Uterus (tissue), 2 donors: ENCODE data around the gene CBLC.

Experiments used
- POLR2A ChIP-seq, 2 donors: fragments of 450-650 bp; IDR thresholded peaks; one replicate each; pipeline ENCODE4 v1.6.1; 2016; ENCODE audit warnings: antibody characterized with exemption in 2 of 2, mild to moderate bottlenecking in 1 of 2, moderate library complexity in 1 of 2
- TF ChIP-seq, protein P1 (sequence below), 4 experiments: fragments of 200-600 bp in 2 of 4; fragments of 450-650 bp in 2 of 4; sonication (generic) in 2 of 4; IDR thresholded peaks; one replicate each; pipeline ENCODE4 v1.5.1; 2016 to 2019; ENCODE audit warnings: antibody characterized with exemption in 4 of 4, mild to moderate bottlenecking in 2 of 4, moderate library complexity in 1 of 4

DNA sequence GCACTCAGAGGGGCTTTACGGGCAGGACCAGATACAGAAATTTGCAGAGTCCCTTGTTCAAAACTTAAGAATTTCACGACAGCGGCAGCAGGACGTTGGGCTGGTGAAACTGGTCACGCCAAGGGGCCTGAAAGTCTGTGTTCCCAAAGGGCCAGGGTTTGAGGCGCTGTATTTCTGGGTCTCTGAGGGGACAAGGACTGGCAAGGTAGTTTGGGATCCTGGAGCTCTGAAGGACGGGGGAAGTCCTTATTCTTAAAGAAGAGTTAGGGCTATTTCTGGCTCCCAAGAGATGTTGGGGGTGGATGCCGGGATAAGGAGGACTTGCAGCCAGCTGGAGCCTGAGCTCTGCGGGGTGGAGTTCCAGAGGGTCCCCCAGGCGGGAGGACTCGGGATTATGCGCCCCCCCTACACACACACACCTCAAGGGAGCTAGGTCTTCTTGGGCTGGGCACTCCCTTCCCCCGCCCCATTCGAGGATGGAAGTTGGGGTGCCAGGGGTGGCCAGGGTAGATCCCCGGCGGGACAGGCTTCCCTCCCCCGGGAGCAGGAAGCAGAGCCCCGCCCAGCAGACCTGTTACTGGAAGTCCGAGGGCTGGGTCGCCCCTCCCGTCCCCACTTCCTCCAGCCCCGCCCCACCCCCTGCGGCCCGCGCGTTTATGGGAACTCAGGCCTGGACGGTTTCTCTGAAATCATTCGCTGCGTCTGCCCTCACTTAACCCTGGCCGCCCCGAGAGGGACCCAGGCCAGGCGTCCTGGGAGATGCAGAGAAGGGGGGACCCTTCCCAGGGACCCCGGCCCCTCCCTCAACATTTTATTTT, 23.5 kb upstream of the CBLC start:
- TF ChIP-seq, protein P1, sequence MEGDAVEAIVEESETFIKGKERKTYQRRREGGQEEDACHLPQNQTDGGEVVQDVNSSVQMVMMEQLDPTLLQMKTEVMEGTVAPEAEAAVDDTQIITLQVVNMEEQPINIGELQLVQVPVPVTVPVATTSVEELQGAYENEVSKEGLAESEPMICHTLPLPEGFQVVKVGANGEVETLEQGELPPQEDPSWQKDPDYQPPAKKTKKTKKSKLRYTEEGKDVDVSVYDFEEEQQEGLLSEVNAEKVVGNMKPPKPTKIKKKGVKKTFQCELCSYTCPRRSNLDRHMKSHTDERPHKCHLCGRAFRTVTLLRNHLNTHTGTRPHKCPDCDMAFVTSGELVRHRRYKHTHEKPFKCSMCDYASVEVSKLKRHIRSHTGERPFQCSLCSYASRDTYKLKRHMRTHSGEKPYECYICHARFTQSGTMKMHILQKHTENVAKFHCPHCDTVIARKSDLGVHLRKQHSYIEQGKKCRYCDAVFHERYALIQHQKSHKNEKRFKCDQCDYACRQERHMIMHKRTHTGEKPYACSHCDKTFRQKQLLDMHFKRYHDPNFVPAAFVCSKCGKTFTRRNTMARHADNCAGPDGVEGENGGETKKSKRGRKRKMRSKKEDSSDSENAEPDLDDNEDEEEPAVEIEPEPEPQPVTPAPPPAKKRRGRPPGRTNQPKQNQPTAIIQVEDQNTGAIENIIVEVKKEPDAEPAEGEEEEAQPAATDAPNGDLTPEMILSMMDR (IDR thresholded peaks at IDR 0.05): no peak
- TF ChIP-seq POLR2A (IDR thresholded peaks at IDR 0.05): peak in 1 of 2 donors; percentile 60
